HEK293 (cell line): ENCODE data around the gene TMEM181.

Source experiments
- CTCF ChIA-PET: fragments of 350-600 bp; formaldehyde crosslinking; extraction: SDS; loops from one replicate; lab custom pipeline; 2021; ENCODE audit warnings: antibody characterized with exemption; lab: Yijun Ruan, JAX
- POLR2A ChIA-PET: fragments of 300-600 bp; formaldehyde crosslinking; extraction: SDS; loops from one replicate; lab custom pipeline; 2020; ENCODE audit warnings: antibody characterized with exemption, inconsistent platforms; lab: Yijun Ruan, JAX
- H3K27ac ChIP-seq: fragments of 200-500 bp; sonication (Bioruptor generic); 2 replicates; pipeline ENCODE4 v1.5.1; 2014; ENCODE audit warnings: low read depth, low read length, control low read depth, inconsistent platforms; ENCODE audit errors: extremely low read depth
- H3K36me3 ChIP-seq, 2 experiments: fragments of 200-500 bp in 1 of 2; sonication (Bioruptor generic) in 1 of 2; 1 replicate in 1 of 2; 2 replicates in 1 of 2; pipeline ENCODE4 v1.5.1; 2014 to 2017; ENCODE audit warnings: inconsistent platforms in 2 of 2, low read length in 2 of 2; ENCODE audit not compliant: control insufficient read depth in 2 of 2, insufficient read depth in 1 of 2
- H3K4me1 ChIP-seq: fragments of 200-500 bp; sonication (Bioruptor generic); 2 replicates; pipeline ENCODE4 v1.5.1; 2014; ENCODE audit warnings: mild to moderate bottlenecking, low read length, inconsistent platforms; ENCODE audit not compliant: control insufficient read depth, insufficient read depth
- H3K4me3 ChIP-seq: 2 replicates; pipeline ENCODE4 v1.5.1; 2011; ENCODE audit warnings: low read depth, mild to moderate bottlenecking, control low read depth, low read length, moderate library complexity
- H3K9me3 ChIP-seq: fragments of 200-500 bp; sonication (Bioruptor generic); 2 replicates; pipeline ENCODE4 v1.5.1; 2014; ENCODE audit warnings: low read depth, low read length, inconsistent platforms; ENCODE audit not compliant: control insufficient read depth, insufficient read depth
- HOXA7 ChIP-seq: sonication (generic); formaldehyde crosslinking; IDR thresholded peaks from 2 replicates; pipeline ENCODE4 v1.8.1; 2022; ENCODE audit warnings: missing genetic modification reagents, borderline replicate concordance
- KLF1 ChIP-seq: fragments of 450-650 bp; formaldehyde crosslinking; IDR thresholded peaks from 2 replicates; pipeline ENCODE4 v1.5.1; 2016; ENCODE audit warnings: missing biosample characterization, missing genetic modification characterization
- PRDM10 ChIP-seq: fragments of 450-650 bp; formaldehyde crosslinking; IDR thresholded peaks from 2 replicates; pipeline ENCODE4 v1.5.1; 2016; ENCODE audit warnings: missing biosample characterization, missing genetic modification characterization
- SP3 ChIP-seq: fragments of 450-650 bp; formaldehyde crosslinking; IDR thresholded peaks from 2 replicates; pipeline ENCODE4 v1.5.1; 2016; ENCODE audit warnings: missing biosample characterization, missing genetic modification characterization
- ZNF10 ChIP-seq: fragments of 450-650 bp; formaldehyde crosslinking; IDR thresholded peaks from 2 replicates; pipeline ENCODE4 v1.5.1; 2017; ENCODE audit warnings: missing biosample characterization, missing genetic modification characterization
- ZNF133 ChIP-seq: fragments of 450-650 bp; formaldehyde crosslinking; IDR thresholded peaks from 2 replicates; pipeline ENCODE4 v1.5.1; 2016; ENCODE audit warnings: missing biosample characterization, missing genetic modification characterization
- ZNF169 ChIP-seq: fragments of 450-650 bp; formaldehyde crosslinking; IDR thresholded peaks from 2 replicates; pipeline ENCODE4 v1.5.1; 2016; ENCODE audit warnings: missing biosample characterization, missing genetic modification characterization
- ZNF302 ChIP-seq: fragments of 450-650 bp; formaldehyde crosslinking; IDR thresholded peaks from 2 replicates; pipeline ENCODE4 v1.5.1; 2016; ENCODE audit warnings: missing biosample characterization, missing genetic modification characterization, low read depth
- ZNF311 ChIP-seq: fragments of 450-650 bp; formaldehyde crosslinking; IDR thresholded peaks from 2 replicates; pipeline ENCODE4 v1.5.1; 2017; ENCODE audit warnings: missing biosample characterization, missing genetic modification characterization, borderline replicate concordance
- ZNF37A ChIP-seq: fragments of 450-650 bp; IDR thresholded peaks from 2 replicates; pipeline ENCODE4 v1.5.1; 2018; ENCODE audit warnings: missing biosample characterization, missing genetic modification characterization
- ZNF530 ChIP-seq: fragments of 450-650 bp; formaldehyde crosslinking; IDR thresholded peaks from 2 replicates; pipeline ENCODE4 v1.5.1; 2016; ENCODE audit warnings: low read depth, missing biosample characterization, missing genetic modification characterization
- ZNF548 ChIP-seq: fragments of 450-650 bp; formaldehyde crosslinking; IDR thresholded peaks from 2 replicates; pipeline ENCODE4 v1.5.1; 2016; ENCODE audit warnings: missing biosample characterization, missing genetic modification characterization
- ZNF670 ChIP-seq: fragments of 450-650 bp; formaldehyde crosslinking; IDR thresholded peaks from 2 replicates; pipeline ENCODE4 v1.5.1; 2016; ENCODE audit warnings: missing biosample characterization, missing genetic modification characterization, low read depth
- ZNF707 ChIP-seq: fragments of 450-650 bp; formaldehyde crosslinking; IDR thresholded peaks from 2 replicates; pipeline ENCODE4 v1.5.1; 2016; ENCODE audit warnings: missing biosample characterization, missing genetic modification characterization

TMEM181 gene

DNA sequence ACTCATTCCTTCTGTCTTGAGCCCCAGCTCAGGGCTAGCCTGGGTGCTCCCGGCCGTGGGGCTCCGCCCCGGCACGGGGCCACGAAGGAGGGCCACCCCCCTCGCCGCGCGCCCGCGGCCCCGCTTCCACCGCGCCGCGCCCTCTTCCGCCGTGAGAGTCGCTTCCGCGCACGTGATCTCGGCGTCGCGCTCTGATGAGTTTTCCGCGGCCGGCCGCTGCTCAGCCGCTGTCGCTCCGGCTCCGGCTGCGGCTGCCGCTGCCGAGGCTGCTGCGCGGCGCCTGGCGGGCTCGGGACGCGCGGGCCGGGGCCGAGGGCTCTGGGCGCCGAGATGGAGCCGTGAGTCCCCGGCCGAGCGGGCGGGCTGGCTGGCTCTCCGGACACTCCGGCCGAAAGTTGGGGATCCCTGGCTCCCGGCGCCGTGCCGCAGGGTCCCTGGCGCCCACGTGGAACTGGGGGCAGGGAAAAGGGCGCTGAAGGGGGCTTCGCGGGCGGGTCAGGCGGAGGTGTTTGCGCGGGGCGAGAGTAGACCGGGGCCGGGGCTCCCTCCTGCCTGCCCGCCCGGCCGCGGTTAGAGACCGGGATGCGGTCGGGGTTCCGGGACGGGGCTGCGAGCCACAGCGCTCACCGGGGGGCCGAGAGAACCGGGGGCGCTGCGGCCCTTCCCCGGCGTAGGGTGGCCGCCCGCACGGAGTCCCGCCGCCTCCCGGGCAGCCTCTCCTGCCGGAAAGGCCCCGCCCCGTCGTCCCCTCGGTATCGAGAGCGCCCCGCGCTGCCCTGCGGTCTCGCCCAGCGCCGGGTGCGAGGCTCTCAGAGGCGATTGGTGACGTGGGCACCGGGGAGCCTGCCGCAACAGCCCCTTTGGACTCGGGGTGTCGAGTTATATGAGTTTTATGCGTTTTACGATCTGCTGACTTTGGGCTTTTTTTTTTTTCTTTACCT lies at the start of gene TMEM181 (continued):
- TF ChIP-seq ZNF670 = no peak
- no peak for TF ChIP-seq SP3
- peak; percentile 31; the same call in 1 of the 2 replicates for TF ChIP-seq KLF1
- TF ChIP-seq ZNF311 (tag by site-specific recombination) = no peak
- no peak for TF ChIP-seq HOXA7 (CRISPR knock-in tag)
- no peak for TF ChIP-seq ZNF169 (tag by site-specific recombination)
- TF ChIP-seq PRDM10 = 0 out of 2 replicates have a peak, but pooled peaks have one; percentile 38
- no peak for TF ChIP-seq ZNF548
- no peak for TF ChIP-seq ZNF133

DNA sequence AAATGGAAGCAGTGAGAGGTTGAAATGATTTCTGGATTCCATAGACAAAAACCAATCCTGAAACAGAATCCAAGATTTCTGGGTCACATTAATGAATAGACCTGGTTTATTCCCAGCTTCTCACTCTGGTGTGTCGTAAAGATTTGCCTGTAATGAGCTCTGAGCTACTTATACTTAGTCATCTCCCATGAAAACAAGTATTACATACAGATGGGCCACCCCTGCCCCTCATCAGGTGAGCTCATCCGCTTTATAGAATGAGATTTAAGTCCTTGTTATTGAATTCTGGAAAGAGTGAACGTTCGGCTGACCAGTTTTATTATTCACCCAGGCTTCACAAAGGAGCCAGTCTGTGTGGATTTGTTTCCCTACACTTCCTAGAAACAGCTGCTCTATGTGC lies 47.1 kb upstream of the TMEM181 start:
- no peaks in the 10 kb centered on the region for H3K4me1 ChIP-seq

More for the DNA sequence above, 47.1 kb upstream of the TMEM181 start:
- Histone ChIP-seq H3K9me3 (no peaks in the 10 kb centered on the region), H3K4me3 (no peak overlapping the region), H3K27ac (no peak overlapping the region), H3K36me3 (peaks cover 0 to 7% of the 10 kb centered on the region in 2 experiments; a peak in 1 of 3 replicates)
- POLR2A ChIA-PET = no interaction called here
- CTCF ChIA-PET = interaction anchor here (0.6 to 1.7 kb wide), 3 partner anchors 9 to 797 kb away, joined by 3 to 6 read pairs (median 5); no protein-coding TSS in a partner anchor
- TF ChIP-seq PRDM10 (peak; percentile 38; the same call in 1 of the 2 replicates), ZNF10 (tag by site-specific recombination) (peak; percentile 73; the same call in 1 of the 2 replicates), ZNF707 (tag by site-specific recombination) (no peak), ZNF530 (tag by site-specific recombination) (no peak), ZNF302 (tag by site-specific recombination) (no peak), ZNF37A (tag by site-specific recombination) (no peak)
